CD8-positive, alpha-beta memory T cell (primary cell): ENCODE results near the gene SAMD4A. TPM values are rescaled to one million over a fixed set of nuclear protein-coding genes. Genes with fewer than 3 reads are reported as not detected.

ENCODE experiments used
- CTCF ChIA-PET: fragments of 350-600 bp; sonication (Branson Sonifier 250); formaldehyde crosslinking; loops from one replicate; lab custom pipeline; 2021; ENCODE audit warnings: antibody characterized with exemption; lab: Charles Lee
- POLR2A ChIA-PET: fragments of 350-600 bp; sonication (Branson Sonifier 250); formaldehyde crosslinking; loops from one replicate; lab custom pipeline; 2021; ENCODE audit warnings: antibody characterized with exemption; lab: Charles Lee
- DNase-seq, 5 donors: peaks; one replicate each; pipeline versions ENCODE4 v3.0.0 to v3.0.0-alpha.2; 2020 to 2022; ENCODE audit warnings: mixed read lengths in 1 of 5
- H3K27ac ChIP-seq: one replicate; pipeline ENCODE4 v1.7.0; 2013; ENCODE audit warnings: low read depth, mild to moderate bottlenecking, low read length, moderate library complexity
- H3K27me3 ChIP-seq: 2 replicates; pipeline ENCODE4 v1.7.0; 2013; ENCODE audit warnings: low read length, mild to moderate bottlenecking; ENCODE audit not compliant: insufficient read depth, poor library complexity, severe bottlenecking
- H3K36me3 ChIP-seq: 2 replicates; pipeline ENCODE4 v1.7.0; 2013; ENCODE audit warnings: mild to moderate bottlenecking, low read length, moderate library complexity; ENCODE audit not compliant: insufficient read depth
- H3K4me1 ChIP-seq: 2 replicates; pipeline ENCODE4 v1.7.0; 2013; ENCODE audit warnings: mild to moderate bottlenecking, low read length, moderate library complexity; ENCODE audit not compliant: insufficient read depth
- H3K4me3 ChIP-seq: 2 replicates; pipeline ENCODE4 v1.7.0; 2013; ENCODE audit warnings: mild to moderate bottlenecking, low read length
- H3K9me3 ChIP-seq: 2 replicates; pipeline ENCODE4 v1.7.0; 2013; ENCODE audit warnings: mild to moderate bottlenecking, low read length
- H3K27ac Mint-ChIP-seq, 8 donors: one replicate each; pipeline ENCODE4 v1.8.0; 2020 to 2021; ENCODE audit warnings: mixed read lengths in 8 of 8, mild to moderate bottlenecking in 6 of 8, inconsistent platforms in 3 of 8, moderate library complexity in 3 of 8
- H3K27me3 Mint-ChIP-seq, 2 donors: one replicate each; pipeline ENCODE4 v1.8.0; 2020 to 2021; ENCODE audit warnings: mixed read lengths in 2 of 2, mild to moderate bottlenecking in 1 of 2, moderate library complexity in 1 of 2
- H3K36me3 Mint-ChIP-seq, 3 donors: one replicate each; pipeline ENCODE4 v1.8.0; 2020 to 2021; ENCODE audit warnings: mixed read lengths in 3 of 3, inconsistent platforms in 1 of 3, mild to moderate bottlenecking in 1 of 3
- H3K4me1 Mint-ChIP-seq, 3 donors: one replicate each; pipeline ENCODE4 v1.8.0; 2020 to 2021; ENCODE audit warnings: mixed read lengths in 3 of 3, inconsistent platforms in 1 of 3, mild to moderate bottlenecking in 1 of 3
- H3K4me3 Mint-ChIP-seq, 7 donors: one replicate each; pipeline ENCODE4 v1.8.0; 2020 to 2021; ENCODE audit warnings: mixed read lengths in 7 of 7, mild to moderate bottlenecking in 6 of 7, moderate library complexity in 4 of 7, inconsistent platforms in 2 of 7
- H3K9me3 Mint-ChIP-seq, 5 donors: one replicate each; pipeline ENCODE4 v1.8.0; 2020 to 2022; ENCODE audit warnings: mixed read lengths in 5 of 5, mild to moderate bottlenecking in 3 of 5, moderate library complexity in 2 of 5, inconsistent platforms in 1 of 5
- polyA plus RNA-seq: library from polyadenylated mRNA; unstranded; fragments of 300-500 nt; fragmentation: Illumina TruSeq; gene quantifications from one replicate; pipeline ENCODE4 v1.2.3, GENCODE V29; 2021
- total RNA-seq, 2 experiments: library from RNA; stranded (reverse); gene quantifications; one replicate each; pipeline ENCODE4 v1.2.3, GENCODE V29; 2021

Gene SAMD4A
- total and polyA plus RNA-seq, 3 experiments from 2014 or later = 2.4 to 2.7 TPM; not detected in 1

DNA sequence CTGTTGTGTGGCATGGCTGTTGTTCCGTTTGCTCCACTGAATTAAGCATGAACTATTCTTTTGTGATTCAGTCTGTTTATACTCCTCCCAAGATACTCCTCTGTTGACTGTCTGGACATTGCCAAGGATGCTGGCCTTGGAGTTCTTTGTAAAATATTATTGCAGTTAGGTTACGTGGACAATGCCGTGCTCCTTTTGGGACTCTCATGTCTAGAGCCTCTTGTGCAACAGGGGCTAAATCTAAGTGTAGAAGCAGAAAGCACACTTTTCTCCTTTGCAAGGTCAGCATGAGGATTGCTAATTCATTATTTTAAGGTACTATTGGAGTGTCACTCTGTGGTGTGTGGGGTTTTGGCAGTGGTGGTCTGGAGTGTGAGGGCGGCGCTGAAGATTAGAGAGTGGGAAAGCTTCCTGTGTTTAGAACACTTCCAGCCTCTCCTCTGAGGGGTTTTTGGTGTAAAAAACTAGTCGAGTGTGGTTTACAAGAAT, 125.4 kb downstream of the SAMD4A start:
- H3K36me3 ChIP-seq = no peaks in the 10 kb centered on the region
- Mint-ChIP-seq H3K36me3 (no peaks in the 10 kb centered on the region), H3K9me3 (peaks cover 0 to 2% (median 0%) of the 10 kb centered on the region in 5 donors), H3K27me3 (peaks cover 40 to 50% of the 10 kb centered on the region in 2 donors), H3K27ac (no peak overlapping the region), H3K4me3 (no peak overlapping the region), H3K4me1 (peaks cover 0 to 5% (median 4%) of the 10 kb centered on the region in 3 donors)
- peaks cover 5% of the 10 kb centered on the region for H3K27me3 ChIP-seq
- ChIA-PET POLR2A (no interaction called here), CTCF (no interaction called here)
- H3K9me3 ChIP-seq = no peaks in the 10 kb centered on the region
- DNase-seq = no peak
- H3K27ac ChIP-seq = no peak overlapping the region
- H3K4me3 ChIP-seq = no peak overlapping the region
- H3K4me1 ChIP-seq = no peaks in the 10 kb centered on the region

DNA sequence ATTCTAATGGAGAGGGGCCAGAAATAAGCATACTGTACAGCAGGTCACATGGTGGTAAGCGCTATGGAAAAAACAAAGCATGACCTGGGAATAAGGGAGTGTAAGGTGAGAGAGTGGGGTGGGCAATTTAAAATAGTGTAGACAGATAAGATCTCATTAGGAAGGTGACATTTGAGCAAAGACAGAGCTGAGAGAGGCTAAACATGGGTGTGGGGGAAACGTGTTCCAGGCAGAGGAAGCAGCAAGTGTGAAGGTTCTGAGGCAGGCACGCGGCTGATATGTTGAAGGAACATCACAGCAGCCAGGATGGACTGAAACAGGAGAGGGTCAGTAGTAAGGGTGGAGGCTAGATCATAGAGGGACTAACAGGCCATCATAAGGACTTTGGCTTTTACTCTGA, 126.8 kb downstream of the SAMD4A start:
- Mint-ChIP-seq H3K27ac (no peak overlapping the region), H3K36me3 (no peaks in the 10 kb centered on the region), H3K4me1 (no peaks in the 10 kb centered on the region), H3K9me3 (peaks cover 0 to 2% (median 0%) of the 10 kb centered on the region in 5 donors), H3K27me3 (peaks cover 31 to 46% of the 10 kb centered on the region in 2 donors), H3K4me3 (no peak overlapping the region)
- no peak for DNase-seq
- ChIA-PET POLR2A (no interaction called here), CTCF (interaction anchor here (0.7 kb wide), 1 partner anchor 9 kb away, joined by 3 read pairs; no protein-coding TSS in a partner anchor)
- H3K4me1 ChIP-seq = no peaks in the 10 kb centered on the region
- no peaks in the 10 kb centered on the region for H3K9me3 ChIP-seq
- no peaks in the 10 kb centered on the region for H3K27me3 ChIP-seq
- H3K4me3 ChIP-seq = no peak overlapping the region
- H3K36me3 ChIP-seq = no peaks in the 10 kb centered on the region
- no peak overlapping the region for H3K27ac ChIP-seq

DNA sequence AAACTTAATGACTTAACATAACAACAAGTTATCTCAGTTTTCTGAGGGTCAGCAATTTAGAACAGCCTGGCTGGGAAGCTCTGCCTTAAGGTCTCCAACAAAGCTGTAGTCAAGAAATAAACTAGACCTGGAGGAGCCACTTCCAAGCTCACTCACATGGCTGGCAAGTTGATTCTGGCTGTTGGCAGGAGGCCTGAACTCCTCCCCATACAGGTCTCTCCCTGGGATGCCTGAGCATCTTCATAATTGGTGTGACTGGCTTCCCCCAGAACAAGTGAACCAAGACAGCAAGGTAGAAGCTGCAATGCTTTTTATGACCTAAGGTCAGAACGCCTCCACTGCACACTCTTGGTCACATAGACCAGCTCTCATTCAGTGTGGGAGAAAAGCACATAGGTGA, 128.3 kb downstream of the SAMD4A start:
- no peak overlapping the region for H3K4me3 Mint-ChIP-seq

DNA sequence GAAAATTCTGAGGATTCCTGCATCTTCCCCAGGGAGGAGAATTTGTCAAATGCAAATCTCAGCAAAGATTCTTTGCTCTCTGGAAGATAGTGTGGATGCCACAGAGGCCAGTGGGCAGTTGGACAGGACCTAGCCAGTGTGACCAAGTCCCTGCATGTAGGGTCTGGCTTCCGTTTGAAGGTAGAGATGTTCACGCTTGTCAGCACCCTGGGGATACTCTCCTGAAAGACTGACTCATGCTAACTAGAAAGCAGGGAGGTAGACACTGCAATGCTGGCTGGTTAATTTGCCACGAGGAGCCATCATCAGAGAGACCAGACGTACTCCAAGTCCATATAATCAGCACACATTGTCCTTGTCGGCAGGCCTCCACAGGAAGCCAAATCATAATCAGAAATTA, 130.1 kb downstream of the SAMD4A start:
- no peak overlapping the region for H3K27ac Mint-ChIP-seq
- DNase-seq = no peak
- H3K4me1 ChIP-seq = no peaks in the 10 kb centered on the region
- no peaks in the 10 kb centered on the region for H3K9me3 ChIP-seq
- no peaks in the 10 kb centered on the region for H3K4me1 Mint-ChIP-seq
- peaks cover 0 to 2% (median 0%) of the 10 kb centered on the region in 5 donors for H3K9me3 Mint-ChIP-seq
- ChIA-PET CTCF (interaction anchor here (1.3 kb wide), 1 partner anchor 133 kb away, joined by 3 read pairs; no protein-coding TSS in a partner anchor), POLR2A (no interaction called here)
- H3K27me3 Mint-ChIP-seq = peaks cover 24 to 44% of the 10 kb centered on the region in 2 donors
- H3K4me3 Mint-ChIP-seq = no peak overlapping the region
- H3K36me3 Mint-ChIP-seq = no peaks in the 10 kb centered on the region
- no peaks in the 10 kb centered on the region for H3K36me3 ChIP-seq
- no peak overlapping the region for H3K4me3 ChIP-seq
- no peak overlapping the region for H3K27ac ChIP-seq
- H3K27me3 ChIP-seq = no peaks in the 10 kb centered on the region

More for the DNA sequence above, 128.3 kb downstream of the SAMD4A start:
- H3K4me1 Mint-ChIP-seq = no peaks in the 10 kb centered on the region
- Histone ChIP-seq H3K4me1 (no peaks in the 10 kb centered on the region), H3K27me3 (no peaks in the 10 kb centered on the region), H3K4me3 (no peak overlapping the region), H3K9me3 (no peaks in the 10 kb centered on the region), H3K27ac (no peak overlapping the region), H3K36me3 (no peaks in the 10 kb centered on the region)
- no peaks in the 10 kb centered on the region for H3K36me3 Mint-ChIP-seq
- no peak for DNase-seq
- peaks cover 0 to 2% (median 0%) of the 10 kb centered on the region in 5 donors for H3K9me3 Mint-ChIP-seq
- peaks cover 28 to 50% of the 10 kb centered on the region in 2 donors for H3K27me3 Mint-ChIP-seq
- ChIA-PET POLR2A (no interaction called here), CTCF (interaction anchor here (0.8 to 1.2 kb wide), 3 partner anchors 18 to 131 kb away, joined by 3 read pairs; no protein-coding TSS in a partner anchor)
- H3K27ac Mint-ChIP-seq = no peak overlapping the region

DNA sequence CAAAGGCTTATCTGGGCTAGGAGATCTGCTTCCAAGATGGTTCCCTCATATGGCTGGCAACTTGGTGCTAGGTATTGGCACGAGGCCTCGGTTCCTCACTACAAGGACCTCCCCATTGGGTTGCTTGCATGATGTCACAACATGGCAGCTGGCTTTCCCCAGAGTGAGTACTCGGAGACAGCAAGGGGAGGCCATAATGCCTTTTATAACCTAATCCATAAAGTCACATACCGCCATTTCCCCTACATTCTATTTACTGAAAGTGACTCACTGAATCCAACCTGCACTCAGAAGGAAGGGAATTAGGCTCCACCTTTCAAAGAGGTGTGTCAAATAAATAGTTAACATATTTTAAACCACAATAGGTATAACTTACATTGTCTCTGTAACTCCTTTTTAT, 130.9 kb downstream of the SAMD4A start:
- CTCF ChIA-PET = interaction anchor here (1.3 kb wide), 1 partner anchor 133 kb away, joined by 3 read pairs; no protein-coding TSS in a partner anchor

DNA sequence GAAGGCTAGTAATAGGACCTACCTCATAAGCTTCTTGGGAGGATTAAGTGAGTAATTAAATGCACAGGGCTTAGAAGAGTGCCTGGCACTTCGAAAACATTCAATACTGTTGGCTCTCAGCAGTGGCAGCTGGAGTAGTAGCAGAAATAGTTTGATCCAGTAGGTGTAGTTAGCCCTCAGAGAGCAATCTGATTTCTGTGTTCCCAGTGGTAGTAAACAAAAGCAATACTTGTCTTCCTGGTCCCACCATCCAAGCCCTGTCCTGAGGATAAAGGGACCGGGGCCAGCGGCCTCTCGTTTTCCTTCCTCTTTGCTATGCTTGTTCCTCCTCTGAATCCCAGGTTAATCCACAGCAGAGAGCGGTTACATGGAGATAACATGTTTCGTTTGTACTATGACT, 131.6 kb downstream of the SAMD4A start:
- POLR2A ChIA-PET = no interaction called here
- Histone ChIP-seq H3K36me3 (no peaks in the 10 kb centered on the region), H3K27ac (no peak overlapping the region), H3K4me3 (no peak overlapping the region), H3K9me3 (no peaks in the 10 kb centered on the region), H3K4me1 (no peaks in the 10 kb centered on the region), H3K27me3 (no peaks in the 10 kb centered on the region)
- Mint-ChIP-seq H3K4me3 (no peak overlapping the region), H3K36me3 (no peaks in the 10 kb centered on the region), H3K9me3 (no peaks in the 10 kb centered on the region), H3K27me3 (peaks cover 15 to 33% of the 10 kb centered on the region in 2 donors), H3K4me1 (no peaks in the 10 kb centered on the region), H3K27ac (no peak overlapping the region)
- CTCF ChIA-PET = no interaction called here
- no peak for DNase-seq

More for the DNA sequence above, 130.9 kb downstream of the SAMD4A start:
- H3K27me3 Mint-ChIP-seq = peaks cover 21 to 38% of the 10 kb centered on the region in 2 donors
- H3K9me3 ChIP-seq = no peaks in the 10 kb centered on the region
- H3K27ac ChIP-seq = no peak overlapping the region
- H3K4me3 Mint-ChIP-seq = no peak overlapping the region
- POLR2A ChIA-PET = no interaction called here
- no peaks in the 10 kb centered on the region for H3K4me1 Mint-ChIP-seq
- H3K9me3 Mint-ChIP-seq = no peaks in the 10 kb centered on the region
- H3K27me3 ChIP-seq = no peaks in the 10 kb centered on the region
- no peaks in the 10 kb centered on the region for H3K36me3 ChIP-seq
- H3K36me3 Mint-ChIP-seq = no peaks in the 10 kb centered on the region
- DNase-seq = no peak
- H3K27ac Mint-ChIP-seq = no peak overlapping the region
- H3K4me3 ChIP-seq = no peak overlapping the region
- H3K4me1 ChIP-seq = no peaks in the 10 kb centered on the region

DNA sequence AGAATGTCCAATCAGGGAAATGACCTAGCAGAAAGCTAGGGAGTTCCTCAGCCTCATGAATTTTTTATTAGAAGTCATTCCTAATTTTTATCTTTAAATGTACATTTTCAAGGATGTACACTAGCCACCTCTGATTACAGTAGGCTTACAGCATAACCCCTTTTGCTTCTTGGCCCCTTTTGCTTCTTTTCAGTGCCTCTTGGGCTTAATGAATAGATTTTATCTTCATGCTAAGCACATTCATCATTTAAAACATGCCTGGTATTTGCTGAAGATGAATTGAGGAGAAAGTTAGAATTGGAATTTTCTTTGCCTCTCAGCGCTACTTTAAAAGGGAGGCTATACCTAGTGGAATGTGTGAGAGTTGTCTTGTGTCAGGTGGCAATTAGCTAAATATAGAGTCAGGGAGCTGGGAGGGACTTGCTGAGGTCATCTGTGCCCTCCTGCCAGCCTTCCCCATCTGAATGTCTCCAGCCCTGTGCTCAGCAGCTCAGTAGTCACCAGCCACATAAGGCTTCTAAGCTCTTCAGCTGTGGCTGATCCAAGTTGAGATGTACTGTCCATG, 132.1 kb downstream of the SAMD4A start:
- H3K4me1 Mint-ChIP-seq = no peaks in the 10 kb centered on the region
- H3K36me3 Mint-ChIP-seq = no peaks in the 10 kb centered on the region
- H3K4me1 ChIP-seq = no peaks in the 10 kb centered on the region
- no peak overlapping the region for H3K27ac ChIP-seq
- H3K4me3 ChIP-seq = no peak overlapping the region
- POLR2A ChIA-PET = no interaction called here
- no peak overlapping the region for H3K27ac Mint-ChIP-seq
- no peak for DNase-seq
- H3K9me3 ChIP-seq = no peaks in the 10 kb centered on the region
- no peaks in the 10 kb centered on the region for H3K27me3 ChIP-seq
- H3K27me3 Mint-ChIP-seq = peaks cover 10 to 28% of the 10 kb centered on the region in 2 donors
- CTCF ChIA-PET = no interaction called here
- H3K9me3 Mint-ChIP-seq = no peaks in the 10 kb centered on the region
- H3K36me3 ChIP-seq = no peaks in the 10 kb centered on the region
- no peak overlapping the region for H3K4me3 Mint-ChIP-seq

DNA sequence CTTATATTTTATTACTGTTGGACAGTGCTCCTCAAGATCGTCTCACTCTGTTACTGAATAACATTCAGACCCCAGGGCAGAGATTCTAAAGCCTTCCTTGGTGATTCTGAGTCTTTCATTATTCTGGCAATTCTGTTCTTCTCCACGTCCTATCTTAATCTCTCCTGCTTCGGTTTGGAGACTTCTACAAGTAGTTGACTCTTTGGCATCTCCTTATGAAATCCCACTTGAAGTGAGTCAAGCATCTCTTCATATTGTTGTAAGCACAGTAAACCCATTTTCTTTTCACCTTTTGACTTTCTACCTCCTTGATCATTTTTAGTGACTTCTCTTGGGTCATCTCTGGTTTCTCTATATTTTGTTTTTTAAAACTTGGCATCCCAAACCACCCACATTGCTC, 132.8 kb downstream of the SAMD4A start:
- Histone ChIP-seq H3K27ac (no peak overlapping the region), H3K4me3 (no peak overlapping the region), H3K27me3 (no peaks in the 10 kb centered on the region), H3K36me3 (no peaks in the 10 kb centered on the region), H3K9me3 (no peaks in the 10 kb centered on the region), H3K4me1 (no peaks in the 10 kb centered on the region)
- H3K4me1 Mint-ChIP-seq = no peaks in the 10 kb centered on the region
- POLR2A ChIA-PET = no interaction called here
- H3K9me3 Mint-ChIP-seq = no peaks in the 10 kb centered on the region
- no peaks in the 10 kb centered on the region for H3K36me3 Mint-ChIP-seq
- peaks cover 9 to 23% of the 10 kb centered on the region in 2 donors for H3K27me3 Mint-ChIP-seq
- no peak for DNase-seq
- no peak overlapping the region for H3K27ac Mint-ChIP-seq
- CTCF ChIA-PET = no interaction called here
- H3K4me3 Mint-ChIP-seq = no peak overlapping the region
